Mesenchymal stem cell (in vitro differentiated cells and primary cell): ENCODE measurements around the gene STK32B.
A peak's percentile ranks its signal among the peaks of the same experiment; 100 is the strongest.

Source experiments
- DNase-seq: peaks from one replicate; pipeline ENCODE4 v3.0.0-alpha.2; 2013
- H2AFZ ChIP-seq: one replicate; pipeline ENCODE4 v1.6.1; 2013; ENCODE audit warnings: low read depth, mild to moderate bottlenecking, control low read depth, inconsistent platforms, low read length, moderate library complexity
- H2AK5ac ChIP-seq: 2 replicates; pipeline ENCODE4 v1.6.1; 2013; ENCODE audit warnings: low read length, moderate library complexity, mild to moderate bottlenecking, inconsistent platforms; ENCODE audit not compliant: severe bottlenecking
- H2BK120ac ChIP-seq: one replicate; pipeline ENCODE4 v1.6.1; 2013; ENCODE audit warnings: low read depth, mild to moderate bottlenecking, inconsistent platforms, low read length, moderate library complexity
- H2BK12ac ChIP-seq, 2 experiments: one replicate each; pipeline ENCODE4 v1.6.1; 2013; ENCODE audit warnings: inconsistent platforms in 2 of 2, low read length in 2 of 2, mild to moderate bottlenecking in 2 of 2, moderate library complexity in 2 of 2, control low read depth in 1 of 2
- H2BK15ac ChIP-seq: one replicate; pipeline ENCODE4 v1.6.1; 2013; ENCODE audit warnings: mild to moderate bottlenecking, low read depth, inconsistent platforms; ENCODE audit not compliant: poor library complexity, severe bottlenecking
- H2BK5ac ChIP-seq: 2 replicates; pipeline ENCODE4 v1.6.1; 2013; ENCODE audit warnings: low read depth, mild to moderate bottlenecking, low read length, control low read depth, inconsistent platforms; ENCODE audit not compliant: poor library complexity, severe bottlenecking
- H3K14ac ChIP-seq, 2 experiments: one replicate each; pipeline ENCODE4 v1.6.1; 2013; ENCODE audit warnings: inconsistent platforms in 2 of 2, low read length in 2 of 2, control low read depth in 1 of 2, mild to moderate bottlenecking in 1 of 2, moderate library complexity in 1 of 2
- H3K18ac ChIP-seq, 2 experiments: one replicate each; pipeline ENCODE4 v1.6.1; 2013; ENCODE audit warnings: inconsistent platforms in 2 of 2, low read length in 2 of 2, control low read depth in 1 of 2, low read depth in 1 of 2, mild to moderate bottlenecking in 1 of 2
- H3K23ac ChIP-seq, 2 experiments: one replicate each; pipeline ENCODE4 v1.6.1; 2013; ENCODE audit warnings: inconsistent platforms in 2 of 2, low read length in 2 of 2, mild to moderate bottlenecking in 2 of 2, moderate library complexity in 2 of 2, control low read depth in 1 of 2
- H3K27ac ChIP-seq: 2 replicates; pipeline ENCODE4 v1.5.1; 2013; ENCODE audit warnings: mild to moderate bottlenecking, moderate library complexity, low read length, control low read depth, inconsistent platforms; ENCODE audit not compliant: poor library complexity, severe bottlenecking
- H3K27me3 ChIP-seq, 2 experiments: 2 replicates each; pipeline versions ENCODE4 v1.6.1 to v1.7.0; 2013; ENCODE audit warnings: low read length in 2 of 2, mild to moderate bottlenecking in 2 of 2, moderate library complexity in 2 of 2, control low read depth in 1 of 2, inconsistent platforms in 1 of 2; ENCODE audit not compliant: control insufficient read depth in 1 of 2, insufficient read depth in 1 of 2
- H3K36me3 ChIP-seq, 2 experiments: 2 replicates each; pipeline versions ENCODE4 v1.6.1 to v1.7.0; 2013; ENCODE audit warnings: low read length in 2 of 2, control low read depth in 1 of 2, inconsistent platforms in 1 of 2, low read depth in 1 of 2, mild to moderate bottlenecking in 1 of 2; ENCODE audit not compliant: insufficient read depth in 2 of 2, control insufficient read depth in 1 of 2
- H3K4ac ChIP-seq, 2 experiments: one replicate each; pipeline ENCODE4 v1.6.1; 2013; ENCODE audit warnings: inconsistent platforms in 2 of 2, low read length in 2 of 2, mild to moderate bottlenecking in 2 of 2, moderate library complexity in 2 of 2, control low read depth in 1 of 2, low read depth in 1 of 2
- H3K4me1 ChIP-seq: 2 replicates; pipeline ENCODE4 v1.6.1; 2013; ENCODE audit warnings: low read depth, low read length, control low read depth; ENCODE audit not compliant: control insufficient read depth, insufficient read depth
- H3K4me2 ChIP-seq: 2 replicates; pipeline ENCODE4 v1.6.1; 2013; ENCODE audit warnings: low read length, mild to moderate bottlenecking, inconsistent platforms; ENCODE audit not compliant: poor library complexity, severe bottlenecking
- H3K4me3 ChIP-seq, 2 experiments: 2 replicates each; pipeline versions ENCODE4 v1.5.1 to v1.7.0; 2013; ENCODE audit warnings: low read length in 2 of 2, mild to moderate bottlenecking in 2 of 2, control low read depth in 1 of 2, low read depth in 1 of 2; ENCODE audit not compliant: insufficient read depth in 1 of 2
- H3K79me1 ChIP-seq: replicated peaks from 2 replicates; pipeline ENCODE4 v1.6.1; 2013; ENCODE audit warnings: mild to moderate bottlenecking, control low read depth, low read length, inconsistent platforms; ENCODE audit not compliant: poor library complexity, severe bottlenecking
- H3K9ac ChIP-seq: 2 replicates; pipeline ENCODE4 v1.7.0; 2013; ENCODE audit warnings: mild to moderate bottlenecking, low read length, moderate library complexity
- H3K9me3 ChIP-seq: 2 replicates; pipeline ENCODE4 v1.7.0; 2013; ENCODE audit warnings: mild to moderate bottlenecking, low read length; ENCODE audit not compliant: control insufficient read depth
- H4K8ac ChIP-seq: one replicate; pipeline ENCODE4 v1.6.1; 2013; ENCODE audit warnings: inconsistent platforms, mild to moderate bottlenecking, low read length, moderate library complexity
- H4K91ac ChIP-seq: one replicate; pipeline ENCODE4 v1.6.1; 2013; ENCODE audit warnings: mild to moderate bottlenecking, low read length, inconsistent platforms
- WGBS: methylation state at CpG from one replicate; pipeline ENCODE4 v1.1.7; 2013; ENCODE audit warnings: mixed read lengths; 5-methylcytosine and 5-hydroxymethylcytosine counted together

Gene STK32B

DNA sequence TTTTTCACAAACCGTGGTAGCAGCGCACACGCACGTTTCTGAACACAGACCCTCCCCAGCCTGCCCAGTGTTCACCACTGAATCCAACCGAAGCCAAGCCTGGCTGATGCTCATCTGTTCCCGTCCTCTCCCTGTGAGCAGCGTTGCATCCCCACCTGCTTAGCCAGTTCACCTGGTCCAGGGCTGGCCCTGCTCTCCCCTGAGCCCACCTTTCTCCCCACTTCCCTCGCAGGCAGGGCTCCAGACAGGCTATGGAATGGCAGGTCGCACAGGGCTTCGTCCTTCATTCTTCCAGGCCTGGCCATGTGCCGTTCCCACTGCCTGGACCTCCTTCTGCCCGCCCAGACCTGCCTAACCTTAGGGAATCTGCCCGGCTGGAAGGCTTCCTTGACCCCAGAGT is 410.2 kb downstream of the STK32B start:
- no peak overlapping the region for H4K91ac ChIP-seq
- no peak overlapping the region for H2BK120ac ChIP-seq
- no peak overlapping the region for H3K4me2 ChIP-seq
- H3K27me3 ChIP-seq = no peaks in the 10 kb centered on the region
- H2BK5ac ChIP-seq = no peak overlapping the region
- H3K4ac ChIP-seq = no peak overlapping the region
- H3K9ac ChIP-seq = no peak overlapping the region
- H3K18ac ChIP-seq = no peak overlapping the region
- no peaks in the 10 kb centered on the region for H3K9me3 ChIP-seq
- H3K14ac ChIP-seq = peak overlapping the region in 1 of 2 experiments; percentile 61
- H3K27ac ChIP-seq = no peak overlapping the region
- no peak overlapping the region for H2BK15ac ChIP-seq
- H3K4me1 ChIP-seq = peaks cover 2% of the 10 kb centered on the region
- no peaks in the 10 kb centered on the region for H3K79me1 ChIP-seq
- DNase-seq = no peak
- no peak overlapping the region for H2BK12ac ChIP-seq
- H3K36me3 ChIP-seq = peaks cover 0 to 31% of the 10 kb centered on the region in 2 experiments
- no peak overlapping the region for H3K4me3 ChIP-seq
- H3K23ac ChIP-seq = no peak overlapping the region
- no peak overlapping the region for H2AK5ac ChIP-seq
- WGBS = 90% methylated on average over 13 of the region's 13 CpGs
- H2AFZ ChIP-seq = no peak overlapping the region
- H4K8ac ChIP-seq = no peak overlapping the region

DNA sequence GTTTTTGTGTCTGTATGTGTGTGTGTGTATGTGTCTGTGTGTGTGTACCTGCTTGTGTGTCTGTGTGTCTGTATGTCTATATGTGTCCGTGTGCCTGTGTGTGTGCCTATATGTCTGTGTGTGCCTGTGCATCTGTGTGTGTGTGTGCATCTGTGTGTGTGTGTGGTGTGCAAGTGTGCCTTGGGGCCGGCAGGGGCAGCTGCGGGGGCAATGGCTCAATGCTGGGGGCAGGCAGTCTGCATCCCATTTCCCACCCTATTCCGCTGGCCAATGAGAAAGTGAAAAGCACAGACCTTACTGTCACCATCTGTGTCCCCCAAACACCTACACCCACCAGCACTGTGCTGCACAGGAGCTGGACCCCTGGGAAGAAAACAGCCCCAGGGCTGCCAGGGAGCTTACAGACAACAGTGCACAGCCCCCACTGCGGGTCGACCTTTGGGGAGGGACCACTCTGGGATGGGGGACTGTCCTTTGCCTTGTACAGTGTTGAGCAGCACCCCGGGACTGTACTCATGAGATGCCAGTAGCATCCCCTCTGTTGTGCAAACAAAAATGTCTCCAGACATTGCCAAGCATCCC is 411.1 kb downstream of the STK32B start:
- no peak overlapping the region for H3K4me2 ChIP-seq
- no peak overlapping the region for H2BK15ac ChIP-seq
- no peak overlapping the region for H4K91ac ChIP-seq
- WGBS = 88% methylated on average over 5 of the region's 7 CpGs
- H3K9ac ChIP-seq = no peak overlapping the region
- no peak overlapping the region for H2BK12ac ChIP-seq
- no peak overlapping the region for H3K4me3 ChIP-seq
- no peaks in the 10 kb centered on the region for H3K9me3 ChIP-seq
- peaks cover 2% of the 10 kb centered on the region for H3K4me1 ChIP-seq
- no peaks in the 10 kb centered on the region for H3K79me1 ChIP-seq
- H3K14ac ChIP-seq = no peak overlapping the region
- no peaks in the 10 kb centered on the region for H3K27me3 ChIP-seq
- no peak overlapping the region for H2BK120ac ChIP-seq
- peaks cover 0 to 36% of the 10 kb centered on the region in 2 experiments for H3K36me3 ChIP-seq
- no peak overlapping the region for H3K27ac ChIP-seq
- H3K4ac ChIP-seq = no peak overlapping the region
- H2BK5ac ChIP-seq = no peak overlapping the region
- H3K23ac ChIP-seq = no peak overlapping the region
- H4K8ac ChIP-seq = no peak overlapping the region
- DNase-seq = no peak
- no peak overlapping the region for H3K18ac ChIP-seq
- no peak overlapping the region for H2AFZ ChIP-seq
- no peak overlapping the region for H2AK5ac ChIP-seq

DNA sequence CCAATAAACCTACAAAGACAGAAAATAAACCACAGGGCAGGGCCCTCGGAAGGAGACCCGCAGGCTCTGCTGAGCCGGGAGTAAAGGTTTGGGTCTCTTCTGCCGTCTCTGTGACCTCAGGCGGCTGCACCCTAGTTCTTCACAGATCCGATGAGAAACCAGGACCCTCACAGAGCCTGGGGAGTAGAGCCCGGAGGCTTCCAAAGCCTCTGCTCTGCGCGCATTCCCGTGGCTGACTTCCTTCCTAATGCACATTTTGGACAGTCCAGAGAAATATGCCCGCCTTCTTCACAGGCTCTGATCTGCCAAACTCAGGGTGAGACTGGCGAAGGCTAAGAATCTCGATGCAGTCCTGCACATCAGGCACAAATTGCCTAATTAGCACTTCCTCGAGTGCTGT is 411.6 kb downstream of the STK32B start:
- Histone ChIP-seq H3K4me2 (no peak overlapping the region), H3K4me1 (peaks cover 2% of the 10 kb centered on the region), H2BK120ac (no peak overlapping the region), H3K23ac (no peak overlapping the region), H3K14ac (no peak overlapping the region), H2BK15ac (no peak overlapping the region), H3K27ac (no peak overlapping the region), H2AK5ac (no peak overlapping the region), H2AFZ (no peak overlapping the region), H3K18ac (no peak overlapping the region), H4K91ac (no peak overlapping the region), H3K4me3 (no peak overlapping the region), H3K36me3 (peaks cover 0 to 40% of the 10 kb centered on the region in 2 experiments), H3K27me3 (no peaks in the 10 kb centered on the region), H4K8ac (no peak overlapping the region), H3K9ac (no peak overlapping the region), H3K9me3 (no peaks in the 10 kb centered on the region), H2BK5ac (no peak overlapping the region), H3K4ac (no peak overlapping the region), H3K79me1 (no peaks in the 10 kb centered on the region), H2BK12ac (no peak overlapping the region)
- DNase-seq = no peak
- 81% methylated on average over 14 of the region's 14 CpGs for WGBS

DNA sequence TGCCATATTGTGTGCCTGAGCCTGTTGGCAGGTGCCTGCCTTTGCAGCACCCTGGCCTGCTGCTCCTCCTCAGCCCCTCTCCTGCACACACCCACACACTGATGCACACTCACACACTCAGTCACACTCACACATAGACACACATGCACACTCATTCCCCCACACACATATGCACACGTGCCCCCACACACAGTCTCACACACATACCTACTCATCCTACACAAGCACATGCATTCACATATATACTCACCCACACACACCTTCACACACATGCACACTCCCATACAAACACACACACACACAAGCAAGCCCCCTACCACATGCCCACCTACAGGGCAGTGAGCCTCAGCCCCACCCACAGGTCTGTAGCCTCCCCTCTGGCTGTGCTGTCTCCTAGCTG is 412.1 kb downstream of the STK32B start:
- Histone ChIP-seq H3K4me3 (no peak overlapping the region), H2AFZ (no peak overlapping the region), H3K4me2 (no peak overlapping the region), H3K14ac (no peak overlapping the region), H3K79me1 (no peaks in the 10 kb centered on the region), H3K27me3 (no peaks in the 10 kb centered on the region), H2BK15ac (no peak overlapping the region), H3K9ac (no peak overlapping the region), H3K9me3 (no peaks in the 10 kb centered on the region), H2BK5ac (no peak overlapping the region), H2BK120ac (no peak overlapping the region), H2BK12ac (no peak overlapping the region), H4K91ac (no peak overlapping the region), H3K27ac (no peak overlapping the region), H4K8ac (no peak overlapping the region), H3K4me1 (peaks cover 2% of the 10 kb centered on the region), H2AK5ac (no peak overlapping the region), H3K36me3 (peaks cover 0 to 42% of the 10 kb centered on the region in 2 experiments), H3K4ac (no peak overlapping the region), H3K18ac (no peak overlapping the region), H3K23ac (no peak overlapping the region)
- no peak for DNase-seq
- WGBS = 93% methylated on average over 1 of the region's 1 CpG
